NCI-H1048 (cell line): Measurements from ENCODE around the gene CCT8L2.
"Not testable (repeated sequence)": the region's sequence is repeated elsewhere in the genome, so short reads cannot be mapped to it uniquely, and the experiment has no call there.

Experiments used
- DNase-seq: peaks from one replicate; lab custom pipeline; 2025; lab: John Stamatoyannopoulos, UW

Gene CCT8L2

GRCh38 chr22:16559056-16559955 lies 33.3 kb downstream of the CCT8L2 start:
- DNase-seq = no peak

DNA sequence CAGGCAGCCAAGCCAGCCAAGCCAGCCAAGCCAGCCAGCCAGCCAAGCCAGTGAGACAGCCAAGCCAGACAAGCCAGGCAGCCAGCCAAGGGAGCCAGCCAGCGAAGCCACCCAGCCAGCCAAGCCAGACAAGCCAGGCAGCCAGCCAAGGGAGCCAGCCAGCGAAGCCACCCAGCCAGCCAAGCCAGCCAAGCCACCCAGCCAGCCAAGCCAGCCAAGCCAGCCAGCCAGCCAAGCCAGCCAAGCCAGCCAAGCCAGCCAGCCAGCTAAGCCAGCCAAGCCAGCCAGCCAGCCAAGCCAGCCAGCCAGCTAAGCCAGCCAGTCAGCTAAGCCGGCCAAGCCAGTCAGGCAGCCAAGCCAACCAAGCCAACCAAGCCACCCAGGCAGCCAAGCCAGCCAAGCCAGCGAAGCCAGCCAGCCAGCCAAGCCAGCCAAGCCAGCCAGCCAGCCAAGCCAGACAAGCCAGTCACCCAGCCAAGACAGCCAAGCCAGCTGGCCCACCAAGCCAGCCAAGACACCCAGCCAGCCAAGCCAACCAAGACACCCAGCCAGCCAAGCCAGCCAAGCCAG lies 34.1 kb downstream of the CCT8L2 start:
- not testable (repeated sequence) for DNase-seq

DNA sequence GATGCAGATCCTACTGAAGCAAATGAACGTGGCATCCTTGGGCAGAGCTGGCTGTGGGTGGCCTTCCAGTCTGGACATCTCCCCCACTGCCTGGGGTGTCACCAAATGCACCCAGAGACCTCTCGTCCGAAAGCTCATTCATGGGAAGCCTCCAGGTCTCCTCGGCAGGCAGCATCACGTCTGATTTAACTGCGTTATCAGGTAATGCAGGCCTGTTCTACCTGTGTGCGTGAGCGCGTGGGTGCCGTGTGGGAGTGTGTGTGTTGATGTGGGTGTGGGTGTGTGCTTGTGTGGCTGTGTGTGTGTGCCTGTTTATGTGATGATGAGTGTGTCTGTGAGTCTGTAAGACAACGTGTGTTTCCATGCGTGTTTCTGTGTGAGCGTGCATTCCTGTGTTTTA lies 35.1 kb downstream of the CCT8L2 start:
- DNase-seq = not testable (repeated sequence)

GRCh38 chr22:16555077-16555994 lies 37.3 kb downstream of the CCT8L2 start:
- DNase-seq = not testable (repeated sequence)

DNA sequence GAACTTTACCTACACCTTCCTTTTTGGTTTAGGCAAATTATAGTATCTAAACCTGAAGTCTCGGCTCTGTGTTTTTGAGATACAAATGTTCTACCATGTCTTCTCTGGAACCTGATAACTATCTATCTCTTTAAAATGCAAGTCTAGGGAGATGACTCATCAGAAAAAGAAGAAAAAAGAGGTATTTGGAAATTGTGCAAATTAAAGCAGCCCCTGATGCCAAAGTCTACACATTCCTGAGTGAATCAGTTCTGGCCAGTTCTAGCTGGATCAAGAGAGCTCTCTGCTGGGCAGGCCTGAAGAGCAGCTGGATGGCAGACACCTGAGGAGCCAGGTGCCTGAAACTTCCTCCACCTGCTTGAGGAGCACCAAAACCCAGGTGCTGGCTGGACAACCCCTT lies 49.3 kb downstream of the CCT8L2 start:
- not testable (repeated sequence) for DNase-seq
